HG03460 (cell line): Measurements from ENCODE around the gene IL12RB2.

Experiments
- ATAC-seq: cut with Tn5 transposase; IDR thresholded peaks from one replicate; pipeline ENCODE4 v1.9.1; 2021; ENCODE audit not compliant: unreplicated experiment

IL12RB2 gene

GRCh38 chr1:67307251-67308060, at the start of gene IL12RB2:
Gene IL12RB2, plus strand, starts transcription at chr1:67307873. Its CDS starts 12,496 bp downstream, at chr1:67320369.
- peak; percentile 48 for ATAC-seq

- no peak for ATAC-seq
Observed at GRCh38 chr1:67261680-67262079, 46.0 kb upstream of the IL12RB2 start.

GRCh38 chr1:67262735-67263134, 44.9 kb upstream of the IL12RB2 start:
- no peak for ATAC-seq

- ATAC-seq, result no peak
Observed at GRCh38 chr1:67264152-67264551, 43.5 kb upstream of the IL12RB2 start.

- ATAC-seq, result no peak
Observed at GRCh38 chr1:67264899-67265298, 42.8 kb upstream of the IL12RB2 start.

- ATAC-seq, result no peak
Observed at GRCh38 chr1:67269061-67269460, 38.6 kb upstream of the IL12RB2 start.

GRCh38 chr1:67270541-67270940, 37.1 kb upstream of the IL12RB2 start:
- ATAC-seq, result no peak

GRCh38 chr1:67273591-67273990, 34.1 kb upstream of the IL12RB2 start:
- no peak for ATAC-seq

GRCh38 chr1:67274623-67275325, 32.9 kb upstream of the IL12RB2 start:
- no peak for ATAC-seq

GRCh38 chr1:67280696-67281095, 27.0 kb upstream of the IL12RB2 start:
- ATAC-seq, result no peak

- ATAC-seq, result no peak
Observed at GRCh38 chr1:67281244-67281643, 26.4 kb upstream of the IL12RB2 start.

- ATAC-seq, result peak; percentile 83
Observed at GRCh38 chr1:67285780-67286488, 21.7 kb upstream of the IL12RB2 start.

GRCh38 chr1:67290236-67290635, 17.4 kb upstream of the IL12RB2 start:
- ATAC-seq, result no peak

GRCh38 chr1:67294836-67295617, 12.6 kb upstream of the IL12RB2 start:
- ATAC-seq, result no peak

- no peak for ATAC-seq
Observed at GRCh38 chr1:67298762-67299161, 8.9 kb upstream of the IL12RB2 start.

GRCh38 chr1:67299296-67299695, 8.4 kb upstream of the IL12RB2 start:
- no peak for ATAC-seq

- no peak for ATAC-seq
Observed at GRCh38 chr1:67300561-67300960, 7.1 kb upstream of the IL12RB2 start.

- ATAC-seq, result no peak
Observed at GRCh38 chr1:67304023-67304422, 3.6 kb upstream of the IL12RB2 start.

GRCh38 chr1:67306547-67306946, 1.1 kb upstream of the IL12RB2 start:
- no peak for ATAC-seq

- peak; percentile 24 for ATAC-seq
Observed at GRCh38 chr1:67308136-67308535, 463 bp downstream of the IL12RB2 start.

- no peak for ATAC-seq
Observed at GRCh38 chr1:67312615-67313014, 4.9 kb downstream of the IL12RB2 start.
